Suprapubic skin (tissue), 4 donors: ENCODE results near the gene TBC1D5. TPM values are rescaled to one million over a fixed set of nuclear protein-coding genes. Genes with fewer than 3 reads are reported as not detected.
A peak's percentile ranks its signal among the peaks of the same experiment; 100 is the strongest.
"Not testable (repeated sequence)": the region's sequence is repeated elsewhere in the genome, so short reads cannot be mapped to it uniquely, and the experiment has no call there.

Experiments used
- DNase-seq, 2 donors: peaks; one replicate each; pipeline ENCODE4 v3.0.0-alpha.2; 2019; ENCODE audit warnings: low spot score in 2 of 2
- H3K27ac ChIP-seq: fragments of 200-600 bp; sonication (generic); one replicate; pipeline ENCODE4 v1.5.1; 2019
- H3K27me3 ChIP-seq: fragments of 200-600 bp; sonication (generic); one replicate; pipeline ENCODE4 v1.5.1; 2019
- H3K36me3 ChIP-seq: fragments of 200-600 bp; sonication (generic); one replicate; pipeline ENCODE4 v1.5.1; 2019
- H3K4me1 ChIP-seq: fragments of 200-600 bp; sonication (generic); one replicate; pipeline ENCODE4 v1.5.1; 2019
- H3K4me3 ChIP-seq: fragments of 200-600 bp; sonication (generic); one replicate; pipeline ENCODE4 v1.5.1; 2019; ENCODE audit warnings: mild to moderate bottlenecking
- H3K9me3 ChIP-seq: fragments of 200-600 bp; sonication (generic); one replicate; pipeline ENCODE4 v1.5.1; 2019
- CTCF ChIP-seq, 2 donors: fragments of 200-600 bp in 1 of 2; fragments of 450-650 bp in 1 of 2; sonication (generic) in 1 of 2; IDR thresholded peaks; one replicate each; pipeline ENCODE4 v1.5.1; 2016 to 2019; ENCODE audit warnings: antibody characterized with exemption in 2 of 2, mild to moderate bottlenecking in 1 of 2, moderate library complexity in 1 of 2
- EP300 ChIP-seq: sonication (generic); formaldehyde crosslinking; IDR thresholded peaks from one replicate; pipeline ENCODE4 v1.6.1; 2017; ENCODE audit warnings: antibody characterized with exemption
- POLR2A ChIP-seq, 2 donors: fragments of 450-650 bp; IDR thresholded peaks; one replicate each; pipeline ENCODE4 v1.6.1; 2017; ENCODE audit warnings: antibody characterized with exemption in 2 of 2, mild to moderate bottlenecking in 2 of 2, moderate library complexity in 2 of 2
- POLR2AphosphoS5 ChIP-seq, 3 donors: sonication (generic); formaldehyde crosslinking; IDR thresholded peaks; one replicate each; pipeline ENCODE4 v1.6.1; 2017; ENCODE audit warnings: antibody characterized with exemption in 3 of 3
- WGBS: methylation state at CpG from one replicate; pipeline ENCODE4 v1.1.5; 2018; 5-methylcytosine and 5-hydroxymethylcytosine counted together
- total RNA-seq, 4 donors: library from RNA; depleted of rRNA; stranded (reverse); fragments of >200 nt; gene quantifications; one replicate each; pipeline ENCODE4 v1.1.0, GENCODE V29; 2016

TBC1D5 gene
- total RNA-seq, 4 donors from 2014 or later = 66.4 to 98.5 (median 79.9) TPM

- no peaks in the 10 kb centered on the region for H3K9me3 ChIP-seq
- H3K27me3 ChIP-seq = no peaks in the 10 kb centered on the region
- DNase-seq = no peak
- H3K4me1 ChIP-seq = no peaks in the 10 kb centered on the region
- TF ChIP-seq POLR2AphosphoS5 (IDR thresholded peaks at IDR 0.05) = no peak
- TF ChIP-seq EP300 = no peak
- no peak for TF ChIP-seq POLR2A (IDR thresholded peaks at IDR 0.05)
- TF ChIP-seq CTCF (IDR thresholded peaks at IDR 0.05) = no peak
- no peak overlapping the region for H3K27ac ChIP-seq
- WGBS = 84% methylated on average over 1 of the region's 1 CpG
- H3K36me3 ChIP-seq = no peaks in the 10 kb centered on the region
- no peak overlapping the region for H3K4me3 ChIP-seq
Measured at GRCh38 chr3:17656264-17656663, 86.2 kb downstream of the TBC1D5 start.

- H3K4me1 ChIP-seq = no peaks in the 10 kb centered on the region
- no peak overlapping the region for H3K27ac ChIP-seq
- no peak for DNase-seq
- 50% methylated on average over 2 of the region's 2 CpGs for whole genome bisulfite sequencing
- no peaks in the 10 kb centered on the region for H3K9me3 ChIP-seq
- no peak overlapping the region for H3K4me3 ChIP-seq
- H3K27me3 ChIP-seq = no peaks in the 10 kb centered on the region
- TF ChIP-seq POLR2AphosphoS5 (IDR thresholded peaks at IDR 0.05) (no peak), CTCF (IDR thresholded peaks at IDR 0.05) (no peak), EP300 (no peak), POLR2A (IDR thresholded peaks at IDR 0.05) (no peak)
- no peaks in the 10 kb centered on the region for H3K36me3 ChIP-seq
Measured at GRCh38 chr3:17655743-17656142, 86.7 kb downstream of the TBC1D5 start.

- H3K27ac ChIP-seq, H3K4me3 ChIP-seq, H3K27me3 ChIP-seq, H3K9me3 ChIP-seq, H3K4me1 ChIP-seq, DNase-seq, H3K36me3 ChIP-seq: not testable (repeated sequence)
- WGBS = 95% methylated on average over 4 of the region's 4 CpGs
Measured at GRCh38 chr3:17649748-17650147, 92.7 kb downstream of the TBC1D5 start.

GRCh38 chr3:17648630-17649355 is 93.6 kb downstream of the TBC1D5 start:
- 96% methylated on average over 8 of the region's 8 CpGs for WGBS

GRCh38 chr3:17645074-17645698 is 97.2 kb downstream of the TBC1D5 start:
- TF ChIP-seq EP300 = no peak
- peak; percentile 46 to 55 for TF ChIP-seq CTCF (IDR thresholded peaks at IDR 0.05)
- no peak for TF ChIP-seq POLR2AphosphoS5 (IDR thresholded peaks at IDR 0.05)
- TF ChIP-seq POLR2A (IDR thresholded peaks at IDR 0.05) = no peak

More at GRCh38 chr3:17648630-17649355, 93.6 kb downstream of the TBC1D5 start:
- H3K4me3 ChIP-seq, H3K27ac ChIP-seq, H3K27me3 ChIP-seq, H3K9me3 ChIP-seq, DNase-seq, H3K36me3 ChIP-seq: not testable (repeated sequence)
- peaks cover 12% of the 10 kb centered on the region for H3K4me1 ChIP-seq

GRCh38 chr3:17643691-17644090 is 98.7 kb downstream of the TBC1D5 start:
- no peak for TF ChIP-seq POLR2A (IDR thresholded peaks at IDR 0.05)
- no peak for TF ChIP-seq CTCF (IDR thresholded peaks at IDR 0.05)
- no peak for TF ChIP-seq POLR2AphosphoS5 (IDR thresholded peaks at IDR 0.05)
- no peak for TF ChIP-seq EP300
- Histone ChIP-seq H3K9me3 (no peaks in the 10 kb centered on the region), H3K27ac (no peak overlapping the region), H3K36me3 (no peaks in the 10 kb centered on the region), H3K4me1 (peaks cover 12% of the 10 kb centered on the region), H3K27me3 (no peaks in the 10 kb centered on the region), H3K4me3 (no peak overlapping the region)
- no peak for DNase-seq
- WGBS = 57% methylated on average over 4 of the region's 4 CpGs

More at GRCh38 chr3:17645074-17645698, 97.2 kb downstream of the TBC1D5 start:
- Histone ChIP-seq H3K36me3 (no peaks in the 10 kb centered on the region), H3K9me3 (no peaks in the 10 kb centered on the region), H3K4me3 (no peak overlapping the region), H3K27me3 (no peaks in the 10 kb centered on the region), H3K27ac (no peak overlapping the region), H3K4me1 (peaks cover 12% of the 10 kb centered on the region)
- 33% methylated on average over 4 of the region's 4 CpGs for WGBS
- DNase-seq = no peak
